HEK293 (cell line): ENCODE data around the gene C1QL1.

Experiments used
- CTCF ChIP-seq: fragments of 450-650 bp; formaldehyde crosslinking; IDR thresholded peaks from 2 replicates; pipeline ENCODE4 v1.5.1; 2016; ENCODE audit warnings: missing biosample characterization, missing genetic modification characterization
- ZBTB7A ChIP-seq: fragments of 450-650 bp; formaldehyde crosslinking; IDR thresholded peaks from 2 replicates; pipeline ENCODE4 v1.5.1; 2016; ENCODE audit warnings: low read depth, missing biosample characterization, missing genetic modification characterization
- ZNF610 ChIP-seq: fragments of 450-650 bp; formaldehyde crosslinking; IDR thresholded peaks from 2 replicates; pipeline ENCODE4 v1.5.1; 2016; ENCODE audit warnings: missing biosample characterization, missing genetic modification characterization, borderline replicate concordance
- ZNF626 ChIP-seq: fragments of 450-650 bp; sonication (Bioruptor Pico); formaldehyde crosslinking; IDR thresholded peaks from 2 replicates; pipeline ENCODE4 v1.5.1; 2018; ENCODE audit warnings: missing biosample characterization, missing genetic modification characterization, inconsistent platforms
- ZNF777 ChIP-seq: fragments of 450-650 bp; formaldehyde crosslinking; IDR thresholded peaks from 2 replicates; pipeline ENCODE4 v1.5.1; 2017; ENCODE audit warnings: missing biosample characterization, missing genetic modification characterization, borderline replicate concordance
- TF ChIP-seq, protein P1 (sequence below): IDR thresholded peaks from 2 replicates; pipeline ENCODE4 v1.6.1; 2011; ENCODE audit warnings: mild to moderate bottlenecking, low read depth, low read length, borderline replicate concordance
- TF ChIP-seq, protein P2 (sequence below): sonication (generic); formaldehyde crosslinking; IDR thresholded peaks from 2 replicates; pipeline ENCODE4 v1.8.1; 2022; ENCODE audit warnings: mild to moderate bottlenecking, moderate library complexity, missing genetic modification reagents

DNA sequence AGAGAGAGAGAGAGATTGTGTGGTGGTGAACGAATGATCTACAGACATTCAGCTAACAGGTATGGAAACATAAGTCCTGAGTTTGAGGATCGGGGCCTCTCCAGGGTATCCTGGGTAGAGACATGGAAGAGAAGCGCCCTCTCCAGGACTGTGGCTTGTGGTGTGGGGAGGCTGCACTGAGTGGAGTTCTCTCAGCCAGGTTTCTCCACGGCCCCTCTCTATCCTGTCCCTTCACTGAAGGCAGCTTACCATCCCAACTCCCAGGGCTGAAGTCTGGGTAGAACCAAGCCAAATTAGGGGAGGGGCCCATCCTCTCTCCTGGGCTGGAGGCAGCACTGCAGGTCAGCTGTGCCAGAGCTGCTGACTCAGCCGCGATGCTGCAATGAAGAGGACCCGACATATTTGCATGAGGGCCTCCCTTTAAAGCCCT lies 6.2 kb downstream of the C1QL1 start:
- TF ChIP-seq CTCF (tag by site-specific recombination): no peak
- no peak for TF ChIP-seq ZNF777
- TF ChIP-seq, protein P1, sequence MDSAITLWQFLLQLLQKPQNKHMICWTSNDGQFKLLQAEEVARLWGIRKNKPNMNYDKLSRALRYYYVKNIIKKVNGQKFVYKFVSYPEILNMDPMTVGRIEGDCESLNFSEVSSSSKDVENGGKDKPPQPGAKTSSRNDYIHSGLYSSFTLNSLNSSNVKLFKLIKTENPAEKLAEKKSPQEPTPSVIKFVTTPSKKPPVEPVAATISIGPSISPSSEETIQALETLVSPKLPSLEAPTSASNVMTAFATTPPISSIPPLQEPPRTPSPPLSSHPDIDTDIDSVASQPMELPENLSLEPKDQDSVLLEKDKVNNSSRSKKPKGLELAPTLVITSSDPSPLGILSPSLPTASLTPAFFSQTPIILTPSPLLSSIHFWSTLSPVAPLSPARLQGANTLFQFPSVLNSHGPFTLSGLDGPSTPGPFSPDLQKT: no peak
- TF ChIP-seq ZBTB7A: no peak
- TF ChIP-seq, protein P2, sequence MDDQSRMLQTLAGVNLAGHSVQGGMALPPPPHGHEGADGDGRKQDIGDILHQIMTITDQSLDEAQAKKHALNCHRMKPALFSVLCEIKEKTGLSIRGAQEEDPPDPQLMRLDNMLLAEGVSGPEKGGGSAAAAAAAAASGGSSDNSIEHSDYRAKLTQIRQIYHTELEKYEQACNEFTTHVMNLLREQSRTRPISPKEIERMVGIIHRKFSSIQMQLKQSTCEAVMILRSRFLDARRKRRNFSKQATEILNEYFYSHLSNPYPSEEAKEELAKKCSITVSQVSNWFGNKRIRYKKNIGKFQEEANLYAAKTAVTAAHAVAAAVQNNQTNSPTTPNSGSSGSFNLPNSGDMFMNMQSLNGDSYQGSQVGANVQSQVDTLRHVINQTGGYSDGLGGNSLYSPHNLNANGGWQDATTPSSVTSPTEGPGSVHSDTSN: no peak
- TF ChIP-seq ZNF626 (tag by site-specific recombination): no peak
- TF ChIP-seq ZNF610 (tag by site-specific recombination): no peak
